ENCODE measurements around the gene UBXN6.
A peak's percentile ranks its signal among the peaks of the same experiment; 100 is the strongest.

Gene UBXN6

GRCh38 chr19:4402171-4403004 is 55.2 kb downstream of the UBXN6 start, which contains the start of gene CHAF1A:
TSS of gene CHAF1A (plus strand) at chr19:4402640. CDS start at chr19:4402763, 123 bp downstream.
- peak; percentile 99 for DNase-seq

- no peak for DNase-seq
Measured at GRCh38 chr19:4401769-4402170, 55.8 kb downstream of the UBXN6 start.

GRCh38 chr19:4400135-4400936 is 57.3 kb downstream of the UBXN6 start, which contains the start of gene SH3GL1:
TSS of gene SH3GL1 (minus strand) at chr19:4400547. CDS start at chr19:4400368, 179 bp downstream.
- peak; percentile 85 for DNase-seq

GRCh38 chr19:4399812-4400134 is 57.8 kb downstream of the UBXN6 start:
- DNase-seq = peak; percentile 17

GRCh38 chr19:4396949-4397783 is 60.4 kb downstream of the UBXN6 start:
- no peak for DNase-seq
